T1000 (cell line): Measurements from ENCODE around the gene NRG3.
"Not testable (repeated sequence)": the region's sequence is repeated elsewhere in the genome, so short reads cannot be mapped to it uniquely, and the experiment has no call there.

ENCODE experiments used
- DNase-seq: peaks from one replicate; lab custom pipeline; 2025; ENCODE audit warnings: mixed read lengths; lab: John Stamatoyannopoulos, UW

Gene NRG3

DNA sequence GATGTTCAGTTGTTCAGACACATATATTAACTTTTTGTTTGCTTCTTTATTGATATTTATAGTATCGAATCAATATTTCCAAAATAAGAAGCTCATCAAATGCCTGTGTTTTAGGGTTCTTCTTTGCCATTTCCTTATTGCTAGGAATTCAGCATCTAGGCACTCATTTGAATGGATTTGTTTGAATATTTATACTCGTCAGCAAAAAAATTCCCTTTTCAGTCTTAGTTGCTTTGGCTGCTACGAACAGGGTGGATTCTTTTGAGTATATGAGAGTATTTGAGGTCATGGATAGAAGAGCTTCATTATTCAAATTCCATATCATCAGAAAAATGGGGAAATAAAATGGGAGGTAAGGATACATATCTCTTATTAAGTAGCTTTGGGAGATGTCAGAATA, 706.9 kb downstream of the NRG3 start:
- DNase-seq: no peak

DNA sequence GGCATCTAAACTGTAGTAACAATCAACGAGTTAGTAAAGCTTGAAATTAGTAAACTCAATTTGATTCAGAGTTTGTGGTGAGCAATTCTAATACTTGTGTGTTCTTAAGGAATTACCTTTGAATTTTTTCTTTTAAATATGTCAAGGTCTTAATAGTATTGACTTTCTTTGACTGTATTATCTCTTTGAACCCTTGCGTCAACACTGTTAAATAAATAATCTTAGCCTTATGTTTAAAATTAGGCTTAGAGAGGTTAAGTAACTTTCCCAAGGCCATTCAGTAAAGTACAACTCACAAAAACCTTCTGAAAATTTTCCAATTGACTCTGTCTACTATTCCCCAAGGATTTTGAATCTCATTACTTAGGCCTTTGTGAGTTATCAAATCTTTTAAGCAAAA, 716.4 kb downstream of the NRG3 start:
- no peak for DNase-seq

GRCh38 chr10:82597840-82598239, 722.8 kb downstream of the NRG3 start:
- DNase-seq: no peak

GRCh38 chr10:82609845-82610244, 734.9 kb downstream of the NRG3 start:
- no peak for DNase-seq

GRCh38 chr10:82618007-82618406, 743.0 kb downstream of the NRG3 start:
- no peak for DNase-seq

DNA sequence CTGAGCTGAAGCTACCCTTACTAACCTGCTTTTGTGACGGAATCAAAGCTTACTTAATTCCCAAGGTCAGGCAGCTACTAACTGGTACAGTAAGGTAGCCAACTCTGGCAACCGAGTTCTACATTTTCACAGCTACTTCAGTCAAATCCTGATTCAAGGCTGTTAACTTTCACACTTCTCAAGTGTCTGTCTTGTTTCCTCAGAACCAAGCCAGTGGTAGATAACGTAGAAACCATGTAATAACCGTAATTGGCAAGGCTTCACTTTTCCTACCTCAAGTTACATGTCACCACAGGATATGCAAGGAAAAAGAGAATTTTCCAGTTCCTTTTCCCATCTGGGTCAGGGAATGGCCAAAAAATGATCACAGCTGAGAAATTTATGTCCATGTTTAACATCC, 746.7 kb downstream of the NRG3 start:
- DNase-seq: no peak

GRCh38 chr10:82622479-82622878, 747.5 kb downstream of the NRG3 start:
- DNase-seq: no peak

DNA sequence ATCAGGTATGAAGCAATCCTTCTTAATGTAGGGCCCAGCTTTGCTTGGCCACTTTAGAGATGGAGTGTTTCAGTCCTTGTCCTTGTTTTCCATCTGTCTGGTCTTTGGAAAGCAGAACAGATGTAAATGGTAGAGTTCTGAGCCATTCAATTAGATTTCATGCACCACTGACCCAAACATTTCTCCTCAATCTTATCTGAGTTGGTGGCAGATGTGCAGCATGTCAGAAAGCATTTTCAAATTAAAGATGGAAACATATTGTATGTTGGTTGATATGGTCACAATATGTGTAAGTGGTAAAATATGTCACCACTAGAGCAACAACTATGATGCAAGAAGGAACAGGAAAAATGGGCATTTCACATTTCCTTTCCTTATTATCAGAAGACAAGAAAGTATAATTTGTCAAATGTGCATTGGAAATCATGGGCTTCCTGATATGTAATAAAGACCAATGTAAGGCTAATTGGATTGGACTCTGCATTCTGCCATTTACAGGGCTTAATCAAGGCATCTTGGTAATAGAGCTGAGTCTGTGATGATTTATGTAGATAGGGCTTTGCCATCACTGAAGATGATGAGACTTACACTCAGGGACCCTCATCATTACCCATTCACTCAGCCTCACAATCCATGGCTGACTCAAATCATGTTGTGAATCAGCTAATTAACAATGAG, 750.7 kb downstream of the NRG3 start:
- no peak for DNase-seq

- no peak for DNase-seq
Observed at GRCh38 chr10:82628373-82628772, 753.4 kb downstream of the NRG3 start.

DNA sequence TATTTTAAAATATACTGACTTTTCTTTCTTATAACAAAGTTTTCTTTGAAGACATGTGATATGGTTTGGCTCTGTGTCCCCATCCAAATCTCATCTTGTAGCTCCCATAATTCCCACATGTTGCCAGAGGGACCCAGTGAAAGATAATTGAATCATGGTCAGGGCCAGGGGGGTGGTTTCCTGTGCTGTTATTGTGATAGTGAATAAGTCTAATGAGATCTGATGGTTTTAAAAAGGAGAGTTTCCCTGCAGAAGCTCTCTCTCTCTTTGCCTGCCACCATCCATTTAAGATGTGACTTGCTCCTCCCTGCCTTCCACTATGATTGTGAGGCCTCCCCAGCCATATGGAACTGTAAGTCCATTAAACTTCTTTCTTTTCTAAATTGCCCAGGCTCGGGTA, 768.1 kb downstream of the NRG3 start:
- no peak for DNase-seq

DNA sequence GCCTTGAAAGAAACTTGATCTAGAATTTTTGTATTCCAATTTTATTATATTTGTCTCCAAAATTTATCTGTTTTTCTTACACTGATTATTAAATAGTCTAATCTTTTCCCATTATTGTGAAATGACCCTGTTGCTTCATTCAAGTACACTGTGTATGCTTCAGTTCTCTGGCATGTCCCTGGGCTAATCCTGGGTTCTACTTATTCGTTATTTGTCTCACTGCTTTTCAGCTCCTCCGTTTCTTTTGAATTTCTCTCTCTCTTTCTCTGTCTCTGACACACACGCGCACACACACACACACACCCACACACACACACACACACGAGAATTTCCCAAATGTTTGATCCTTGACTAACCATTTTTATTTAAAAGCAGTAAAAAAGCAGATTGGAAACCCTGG, 768.6 kb downstream of the NRG3 start:
- no peak for DNase-seq

GRCh38 chr10:82645221-82645620, 770.2 kb downstream of the NRG3 start:
- DNase-seq: no peak

GRCh38 chr10:82653244-82654155, 778.5 kb downstream of the NRG3 start:
- no peak for DNase-seq

DNA sequence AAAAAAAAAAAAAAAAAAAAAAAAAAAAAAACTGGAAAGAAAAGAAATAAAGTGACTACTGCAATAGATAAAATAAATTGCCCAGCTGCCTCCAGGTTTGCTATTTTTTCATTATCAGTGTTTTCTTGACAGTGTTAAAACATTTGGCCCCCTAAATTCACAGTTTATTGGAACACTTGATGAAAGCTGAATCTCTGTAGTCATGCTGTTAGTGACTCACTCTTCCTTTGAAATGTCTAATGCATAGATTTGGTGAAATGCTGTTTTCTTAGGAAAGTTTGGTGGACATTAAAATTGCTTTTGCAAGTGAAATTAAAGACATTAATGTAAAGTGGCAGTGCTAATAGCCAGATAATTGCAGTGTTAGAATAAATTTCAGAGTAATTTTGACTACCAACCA, 785.2 kb downstream of the NRG3 start:
- DNase-seq: no peak

DNA sequence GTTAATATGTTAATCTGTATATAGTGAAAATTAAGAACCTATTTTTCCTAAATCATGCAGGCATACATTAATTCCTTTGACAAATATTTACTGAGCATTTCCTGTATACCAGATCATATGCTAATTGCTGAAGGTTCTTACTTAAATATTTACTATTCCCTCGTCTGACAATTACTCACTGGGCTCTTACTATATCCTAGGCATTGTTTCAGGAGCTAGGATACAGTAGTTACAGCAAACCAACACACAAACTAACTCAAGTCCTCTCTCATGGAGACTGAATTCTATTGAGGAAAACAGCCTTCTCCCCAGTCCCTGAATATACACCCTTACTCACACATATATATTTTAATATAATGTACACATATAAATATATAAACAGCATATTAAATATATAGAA, 786.0 kb downstream of the NRG3 start:
- no peak for DNase-seq

DNA sequence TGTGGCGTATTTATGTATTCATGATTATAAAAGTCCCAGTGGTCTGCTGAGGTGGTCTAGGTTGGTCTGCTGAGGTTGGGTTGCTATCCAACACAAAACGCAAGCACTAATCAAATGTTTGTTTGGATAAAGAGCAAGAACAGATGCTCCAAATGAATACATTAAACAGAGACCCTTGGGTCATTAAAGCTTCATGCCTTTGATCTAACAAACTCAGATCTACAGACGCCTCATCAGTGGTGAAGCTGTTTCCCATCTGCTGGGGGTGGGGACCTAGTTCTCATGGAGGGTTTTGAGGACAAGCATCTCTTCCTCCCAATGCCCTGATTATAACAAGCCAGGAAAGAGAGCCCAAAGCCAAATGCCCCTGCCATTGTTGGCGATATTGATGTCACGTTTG, 786.7 kb downstream of the NRG3 start:
- no peak for DNase-seq

DNA sequence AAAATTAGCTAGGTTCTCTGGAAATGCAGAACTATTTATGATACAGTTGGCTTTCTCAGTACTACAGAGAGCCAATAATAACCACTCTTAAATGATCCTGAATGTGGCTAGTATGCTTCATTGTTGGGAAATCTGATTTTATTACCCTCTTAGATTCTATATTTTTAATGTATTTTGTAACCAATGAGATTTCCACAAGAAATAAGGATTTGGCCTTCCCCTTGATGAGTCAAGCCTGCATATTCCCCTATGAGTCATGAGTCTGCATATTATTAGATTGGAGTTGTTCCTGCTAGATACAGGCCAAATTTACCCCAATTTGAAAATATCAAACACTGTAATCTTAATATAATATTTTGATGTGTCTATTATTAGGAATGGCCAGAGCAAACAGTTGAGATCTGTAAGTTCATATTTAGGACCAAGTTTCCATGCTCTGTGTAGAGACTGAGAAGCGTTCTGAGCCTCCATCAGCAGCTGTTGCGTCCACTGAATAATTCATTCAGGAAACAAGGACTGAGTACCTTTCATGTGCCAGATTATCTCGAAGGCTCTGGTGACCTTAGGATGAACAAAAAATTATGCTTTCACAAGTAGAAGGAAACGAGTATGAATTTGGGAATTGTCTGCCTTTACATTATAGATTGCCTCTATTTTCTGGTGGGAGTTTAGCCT, 793.4 kb downstream of the NRG3 start:
- DNase-seq: no peak

DNA sequence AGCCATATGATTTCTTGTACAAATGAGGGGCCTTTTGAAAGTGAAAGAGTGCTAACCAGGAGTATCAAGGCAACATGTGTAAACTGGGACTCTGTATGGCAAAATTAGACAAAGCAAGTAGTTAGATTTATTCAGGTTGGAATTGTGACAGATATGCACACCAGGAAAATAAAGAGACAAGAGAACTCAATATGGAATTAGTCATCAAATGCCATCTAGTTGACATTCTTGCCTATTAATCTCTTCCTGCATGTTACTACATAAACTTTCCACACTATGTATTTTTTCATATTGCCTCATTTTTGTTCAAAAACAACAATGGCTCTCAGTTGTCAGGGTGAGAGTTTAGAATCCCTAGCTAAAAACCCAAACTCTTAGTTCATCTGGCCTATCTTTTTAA, 799.0 kb downstream of the NRG3 start:
- no peak for DNase-seq

GRCh38 chr10:82677932-82678331, 802.9 kb downstream of the NRG3 start:
- DNase-seq: not testable (repeated sequence)

DNA sequence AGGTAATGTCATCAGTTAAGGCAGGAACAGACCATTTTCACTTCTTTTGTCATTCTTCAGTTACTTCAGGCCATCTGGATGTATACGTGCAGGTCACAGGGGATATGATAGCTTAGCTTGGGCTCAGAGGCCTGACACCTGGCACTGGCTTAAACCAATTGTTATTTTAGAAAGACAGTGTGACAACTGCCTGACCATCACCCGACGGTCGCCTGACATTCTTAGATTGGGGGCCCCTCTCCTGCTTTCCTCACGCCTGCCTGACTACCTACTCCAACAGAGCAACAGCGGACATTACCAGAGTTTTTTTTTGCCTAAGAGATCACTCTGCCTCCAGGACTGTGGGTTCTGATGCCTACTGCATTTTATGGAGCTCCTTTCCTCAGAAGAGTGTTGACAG, 803.5 kb downstream of the NRG3 start:
- not testable (repeated sequence) for DNase-seq

GRCh38 chr10:82680608-82681007, 805.6 kb downstream of the NRG3 start:
- DNase-seq: no peak

DNA sequence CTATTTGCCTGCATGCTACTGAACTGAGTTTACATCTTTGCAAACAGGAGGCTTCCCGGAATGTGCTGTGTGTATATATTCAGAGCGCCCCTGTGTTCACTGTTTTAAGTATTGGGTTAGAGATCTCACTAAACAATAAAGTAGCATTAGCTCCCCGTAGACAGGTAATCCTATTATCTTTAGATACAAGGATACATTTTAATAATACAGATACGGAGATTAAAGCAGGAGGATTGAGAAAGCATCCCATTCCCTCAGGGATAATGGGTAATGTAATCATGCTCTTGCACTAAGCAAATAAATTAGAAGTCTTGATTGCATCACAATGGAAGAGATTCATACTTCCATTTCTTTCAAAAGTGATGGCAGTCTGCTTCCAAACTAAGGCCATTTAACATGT, 809.0 kb downstream of the NRG3 start:
- no peak for DNase-seq

- DNase-seq: no peak
Observed at GRCh38 chr10:82685087-82685486, 810.1 kb downstream of the NRG3 start.
